ENCODE results near the gene BABAM2.

- TF ChIP-seq POLR2AphosphoS5 (IDR thresholded peaks at IDR 0.05), result no peak
- TF ChIP-seq CTCF (IDR thresholded peaks at IDR 0.05), result no peak
Measured at GRCh38 chr2:28277466-28277865, 386.9 kb downstream of the BABAM2 start.

Data from sigmoid colon (tissue), 4 donors.